T1000 (cell line): Measurements from ENCODE around the gene TFAP2B.

Experiments
- DNase-seq: peaks from one replicate; lab custom pipeline; 2025; ENCODE audit warnings: mixed read lengths; lab: John Stamatoyannopoulos, UW

Gene TFAP2B

DNA sequence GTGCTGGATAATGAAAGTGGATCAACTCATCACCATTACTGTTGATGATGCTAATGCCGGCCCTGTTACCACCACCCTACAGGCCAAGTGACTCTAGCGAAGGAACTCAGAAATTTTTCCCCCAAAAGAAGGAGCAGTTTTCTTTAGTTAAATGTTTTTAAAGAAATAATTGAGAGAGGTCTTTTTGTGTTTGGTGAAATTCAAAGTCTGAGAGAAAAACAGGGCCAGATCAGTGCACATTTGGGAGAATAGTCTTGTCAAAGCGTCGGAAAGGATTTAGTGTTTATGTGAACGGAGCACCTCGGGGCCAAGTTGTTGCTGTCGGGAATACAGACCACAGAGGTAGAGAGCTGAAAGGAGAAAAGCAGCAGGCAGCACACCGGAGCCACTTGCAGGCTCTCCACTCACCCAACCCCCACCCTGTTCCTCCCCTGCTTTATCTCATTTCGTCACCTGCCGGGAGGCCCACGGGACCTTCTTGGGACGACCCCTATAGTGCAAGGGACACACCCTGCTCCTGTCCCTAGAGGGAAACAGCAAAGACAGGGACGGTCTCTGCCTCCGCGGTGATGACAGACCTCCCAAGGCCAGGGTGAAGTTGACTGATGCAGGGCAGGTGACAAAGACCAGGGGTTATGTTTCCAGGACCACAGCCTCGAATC lies 6.8 kb downstream of the TFAP2B start:
- no peak for DNase-seq

DNA sequence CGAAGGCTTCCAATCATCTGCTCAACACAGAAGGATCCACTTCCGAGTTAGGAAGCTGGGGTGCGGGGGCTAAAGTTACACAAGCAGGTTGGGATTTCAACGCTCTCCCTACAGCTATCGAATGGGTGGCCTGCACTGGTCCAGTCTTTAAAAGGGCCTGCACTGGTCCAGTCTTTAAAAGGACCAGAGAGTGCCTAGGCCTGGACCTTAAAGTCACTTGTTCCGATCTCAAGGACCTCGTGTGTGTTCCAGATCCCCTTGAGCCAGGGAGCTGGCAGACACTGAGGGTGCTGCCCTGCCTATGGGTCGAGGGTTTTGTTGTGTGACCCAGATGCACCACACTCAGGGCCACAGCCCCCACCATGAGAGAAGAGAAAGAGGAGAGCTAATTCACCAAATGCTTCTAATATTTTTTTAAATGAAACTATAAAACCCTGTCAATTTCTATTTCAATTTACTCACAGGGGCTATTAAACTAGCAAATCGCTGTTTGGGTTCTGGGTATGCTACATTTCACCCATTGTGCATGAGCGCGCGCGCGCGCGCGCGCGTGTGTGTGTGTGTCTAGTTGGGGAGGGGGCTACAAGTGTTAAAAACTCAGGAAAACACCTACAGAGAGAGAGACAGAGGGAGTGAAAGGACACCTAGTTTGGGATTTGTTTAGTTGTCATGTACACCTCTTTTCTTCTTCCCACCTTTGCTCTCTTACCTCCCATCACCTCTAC lies 7.5 kb downstream of the TFAP2B start:
- DNase-seq = no peak

DNA sequence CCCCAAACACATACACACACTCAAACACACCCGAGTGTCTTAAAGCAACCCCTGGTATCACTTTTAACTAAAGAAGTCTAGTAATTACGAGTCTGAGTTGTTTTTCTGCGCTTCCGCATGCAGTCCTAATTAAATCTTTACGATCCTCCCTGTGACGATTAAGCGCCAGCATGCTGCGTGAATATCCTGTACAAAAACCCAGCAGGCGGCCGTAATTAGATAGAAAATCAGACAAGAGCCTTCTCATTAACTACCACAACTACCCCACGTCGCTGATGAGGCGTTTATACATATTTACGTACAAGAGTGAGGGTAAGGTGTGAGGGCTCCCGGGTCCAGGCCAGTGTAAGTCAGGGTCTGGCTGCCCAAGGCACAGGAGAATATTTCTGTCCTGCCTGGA lies 8.1 kb downstream of the TFAP2B start:
- DNase-seq = no peak

GRCh38 chr6:50829049-50829448 lies 10.4 kb downstream of the TFAP2B start:
- DNase-seq = no peak

GRCh38 chr6:50829898-50830444 lies 11.3 kb downstream of the TFAP2B start:
- DNase-seq = no peak

- DNase-seq = no peak
Observed at GRCh38 chr6:50831186-50831585, 12.5 kb downstream of the TFAP2B start.

- DNase-seq = no peak
Observed at GRCh38 chr6:50832912-50833311, 14.2 kb downstream of the TFAP2B start.

DNA sequence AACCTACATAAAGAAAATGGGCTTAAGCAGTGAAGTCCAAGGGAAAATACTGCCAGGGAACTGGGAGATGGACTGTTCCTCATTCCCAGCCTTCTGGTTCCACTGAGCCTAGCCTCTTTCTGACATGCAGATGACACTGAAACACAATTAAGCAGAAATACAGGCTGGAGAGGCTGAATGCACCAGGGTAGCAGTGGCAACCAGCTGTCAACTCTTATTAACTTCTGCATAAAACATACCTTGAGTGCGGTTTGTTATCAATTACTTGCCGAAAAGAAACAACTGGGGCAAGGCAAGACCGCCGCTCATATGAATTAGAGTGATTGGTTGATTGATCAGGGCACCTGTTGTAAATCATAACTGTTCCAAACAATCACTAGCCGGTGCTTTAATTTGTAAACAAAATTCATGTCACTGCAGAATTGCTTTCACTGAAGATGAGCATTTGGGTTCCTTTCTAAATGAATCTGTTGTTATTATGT lies 16.3 kb downstream of the TFAP2B start:
- no peak for DNase-seq

DNA sequence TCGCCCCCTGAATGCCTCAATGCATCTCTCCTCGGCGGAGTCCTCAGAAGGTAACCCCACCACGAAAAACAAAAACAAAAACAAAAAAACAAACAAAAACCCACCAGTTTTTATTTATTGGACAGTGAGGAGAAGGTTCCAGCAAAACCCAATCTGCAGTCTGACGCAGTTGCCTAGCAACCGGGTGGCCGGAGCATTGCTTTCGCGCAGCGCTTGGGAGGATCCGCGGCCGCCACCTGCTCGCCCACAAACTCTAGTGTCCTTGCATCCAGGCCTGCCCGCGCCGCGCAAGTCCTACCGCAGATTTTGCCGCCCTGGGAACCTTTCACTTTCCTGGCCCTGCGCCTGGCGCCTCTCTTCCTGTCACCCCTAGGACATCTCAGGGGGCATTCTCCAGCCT lies 17.6 kb downstream of the TFAP2B start:
- no peak for DNase-seq

GRCh38 chr6:50837589-50838445 lies 19.1 kb downstream of the TFAP2B start:
- no peak for DNase-seq

DNA sequence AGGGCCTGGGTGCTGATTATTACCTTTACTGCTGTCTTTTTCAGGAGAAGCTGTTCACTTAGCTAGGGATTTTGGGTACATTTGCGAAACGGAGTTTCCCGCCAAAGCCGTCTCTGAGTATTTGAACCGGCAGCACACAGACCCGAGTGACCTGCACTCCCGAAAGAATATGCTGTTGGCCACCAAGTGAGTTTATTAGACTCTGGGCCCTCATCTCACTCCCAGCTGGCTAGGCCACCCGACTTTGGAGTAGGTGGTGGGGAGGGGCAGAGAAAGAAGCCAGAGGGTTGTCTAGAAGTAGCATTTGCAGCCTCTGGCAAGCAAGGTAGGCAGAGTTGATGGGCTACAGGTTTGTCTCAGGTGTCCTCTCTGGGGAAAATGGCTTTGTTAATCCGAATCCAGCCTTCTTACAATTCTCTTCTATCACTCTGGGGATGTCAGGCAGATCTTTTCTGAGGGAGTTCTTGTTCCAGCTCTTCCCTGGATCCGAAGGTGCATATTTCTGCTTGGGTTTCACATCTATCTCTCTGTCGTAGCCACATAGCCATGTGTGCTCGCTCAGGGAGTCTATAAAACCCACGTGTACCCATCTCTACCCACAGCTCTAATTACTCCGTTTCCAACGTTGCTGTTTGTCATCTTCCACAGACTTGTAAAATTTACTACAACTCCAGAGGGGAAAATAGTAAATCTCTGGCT lies 21.6 kb downstream of the TFAP2B start:
- no peak for DNase-seq

- no peak for DNase-seq
Observed at GRCh38 chr6:50840811-50841192, 22.1 kb downstream of the TFAP2B start.

DNA sequence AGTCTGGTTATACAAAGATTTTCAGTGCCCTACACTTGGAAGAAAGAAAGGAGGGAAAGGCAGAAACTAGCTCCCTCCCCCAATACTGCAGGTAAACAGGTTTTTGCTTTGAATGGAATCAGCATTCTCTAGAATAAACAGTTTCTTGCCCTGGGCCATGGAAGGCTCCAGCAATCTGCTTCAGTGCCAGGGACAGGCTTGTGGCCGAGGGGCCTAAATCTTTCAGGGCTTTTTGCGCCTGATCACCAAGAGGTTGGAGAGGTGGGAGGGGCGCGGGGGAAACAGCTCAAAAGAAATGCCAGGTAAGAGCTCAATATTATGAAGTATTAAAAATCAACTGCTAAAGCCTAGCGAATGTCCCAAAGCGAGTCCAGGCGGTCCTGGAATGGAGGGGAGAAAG lies 23.8 kb downstream of the TFAP2B start:
- no peak for DNase-seq

DNA sequence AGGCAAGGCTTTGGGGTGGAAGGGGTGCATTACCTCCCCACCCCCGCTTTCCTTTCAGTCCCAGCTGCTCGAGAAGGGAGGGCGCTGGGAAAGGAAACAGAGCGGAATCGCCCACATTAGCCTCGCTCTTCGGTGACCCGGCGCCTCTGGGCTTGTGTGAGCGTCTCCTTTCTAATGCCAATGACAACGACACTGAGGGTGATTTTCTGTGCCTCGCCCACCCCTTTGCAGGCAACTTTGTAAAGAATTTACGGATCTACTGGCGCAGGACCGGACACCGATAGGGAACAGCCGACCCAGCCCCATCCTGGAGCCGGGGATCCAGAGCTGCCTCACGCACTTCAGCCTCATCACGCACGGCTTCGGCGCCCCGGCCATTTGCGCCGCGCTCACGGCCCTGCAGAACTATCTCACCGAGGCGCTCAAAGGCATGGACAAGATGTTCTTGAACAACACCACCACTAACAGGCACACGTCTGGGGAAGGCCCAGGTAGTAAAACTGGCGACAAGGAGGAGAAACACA lies 24.3 kb downstream of the TFAP2B start:
- DNase-seq = no peak

DNA sequence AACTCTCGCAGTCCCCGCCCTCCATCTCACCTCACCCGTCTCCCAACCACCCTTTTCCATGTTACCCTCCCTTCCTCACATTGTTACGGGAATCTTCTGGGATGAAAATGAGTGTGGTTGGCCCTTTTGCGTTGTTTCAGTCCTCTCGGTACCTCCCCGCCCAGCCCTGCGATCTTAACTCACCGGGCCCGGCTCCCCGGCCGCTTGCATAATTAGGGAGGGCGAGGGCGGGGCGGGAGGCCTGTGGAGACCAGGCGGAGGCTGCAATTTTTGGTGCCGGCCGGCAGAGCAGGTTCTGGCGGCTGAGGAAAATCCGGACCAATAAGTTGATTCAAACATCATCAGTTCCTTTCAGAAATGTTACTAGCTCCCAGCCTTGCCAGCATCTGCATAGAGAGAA lies 25.2 kb downstream of the TFAP2B start:
- DNase-seq = no peak

GRCh38 chr6:50845499-50846143 lies 26.9 kb downstream of the TFAP2B start:
- DNase-seq = no peak

- DNase-seq = no peak
Observed at GRCh38 chr6:50846144-50846851, 27.6 kb downstream of the TFAP2B start.

- DNase-seq = no peak
Observed at GRCh38 chr6:50846852-50847155, 28.1 kb downstream of the TFAP2B start.

DNA sequence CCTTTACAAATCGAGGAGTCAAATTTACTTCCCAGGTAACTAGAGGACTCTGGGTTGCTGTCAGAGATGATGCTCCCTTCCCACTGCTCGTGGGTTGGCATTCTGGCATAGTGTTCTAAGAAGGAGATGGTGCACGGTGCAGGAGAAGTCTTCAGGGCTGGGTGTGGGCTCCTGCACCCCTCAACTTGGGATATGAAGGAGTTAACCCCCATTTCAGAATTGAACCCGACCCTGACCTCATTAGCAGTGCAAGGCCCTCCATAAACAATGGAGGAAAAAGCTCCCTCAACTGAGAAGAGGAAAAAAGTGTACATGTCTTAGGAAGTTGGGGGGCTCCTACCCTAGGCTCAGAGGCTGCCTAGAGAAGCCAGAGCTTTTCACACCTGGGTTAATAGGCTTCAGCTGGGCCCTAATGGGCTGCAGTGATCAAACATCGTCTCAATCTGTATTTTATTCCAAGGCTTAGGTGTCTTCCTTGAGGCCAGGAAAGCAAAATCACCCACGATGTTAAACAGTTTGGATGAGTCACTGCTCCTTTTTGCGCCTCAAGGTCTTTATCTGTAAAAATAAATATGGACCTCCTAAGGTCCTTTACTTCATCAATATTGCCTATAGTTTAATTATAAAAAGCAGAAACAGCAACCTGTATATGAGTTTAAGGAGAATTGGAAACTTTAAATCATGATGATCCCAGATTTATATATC lies 29.4 kb downstream of the TFAP2B start:
- no peak for DNase-seq
